ENCODE data around the gene CNOT1. TPM values are rescaled to one million over a fixed set of nuclear protein-coding genes. Genes with fewer than 3 reads are reported as not detected.

Gene CNOT1
- total RNA-seq, 1 experiment from 2014 or later, result 328 TPM

- H3K9me3 Mint-ChIP-seq, result no peaks in the 10 kb centered on the region; a peak in 2 of 5 replicates
- Histone ChIP-seq H3K4me2 (ENCODE audit: insufficient read depth, insufficient read length, low read length) (no peak overlapping the region), H2BK12ac (ENCODE audit: insufficient read length, low read depth, low read length) (no peak overlapping the region), H2BK5ac (ENCODE audit: insufficient read length, low read length) (no peak overlapping the region), H3K4me1 (ENCODE audit: insufficient read depth, low read length) (0 out of 2 replicates have a peak, but pooled peaks cover 3% of the 10 kb centered on the region), H3K79me2 (ENCODE audit: insufficient read depth, low read length) (no peaks in the 10 kb centered on the region), H3K9me3 (ENCODE audit: control insufficient read depth, low read depth, low read length) (no peaks in the 10 kb centered on the region), H3T11ph (ENCODE audit: low read length) (no peak overlapping the region), H2AFZ (ENCODE audit: low read length) (no peak overlapping the region), H3K23ac (ENCODE audit: insufficient read length, low read depth, low read length) (no peak overlapping the region), H2BK120ac (ENCODE audit: low read depth, low read length, poor library complexity, severe bottlenecking) (no peak overlapping the region), H3K23me2 (ENCODE audit: insufficient read length, low read depth, low read length, poor library complexity, severe bottlenecking) (no peaks in the 10 kb centered on the region), H2BK20ac (ENCODE audit: low read depth, low read length, poor library complexity, severe bottlenecking) (no peak overlapping the region), H3K14ac (ENCODE audit: insufficient read depth, low read length) (no peak overlapping the region), H3K9ac (ENCODE audit: extremely low read depth, insufficient read length, low read length) (no peak overlapping the region), H3K4ac (ENCODE audit: low read depth, low read length) (no peak overlapping the region), H2BK15ac (ENCODE audit: low read depth, low read length) (no peak overlapping the region), H3K18ac (ENCODE audit: insufficient read length, low read depth, low read length) (no peak overlapping the region), H4K8ac (replicated peaks; ENCODE audit: insufficient read length, low read depth, low read length) (no peak overlapping the region), H3K27ac (ENCODE audit: insufficient read length, low read depth, low read length) (no peak overlapping the region), H4K91ac (ENCODE audit: insufficient read length, low read depth, low read length) (no peak overlapping the region), H2AK5ac (ENCODE audit: insufficient read length, low read length) (no peak overlapping the region), H4K20me1 (ENCODE audit: control insufficient read depth, insufficient read depth, insufficient read length) (no peaks in the 10 kb centered on the region), H3K79me1 (ENCODE audit: insufficient read depth, low read depth, low read length, poor library complexity, severe bottlenecking) (no peaks in the 10 kb centered on the region), H3K27me3 (ENCODE audit: insufficient read depth, low read length) (no peaks in the 10 kb centered on the region), H3K56ac (ENCODE audit: insufficient read length, low read depth, low read length) (no peak overlapping the region), H4K5ac (ENCODE audit: insufficient read length, low read depth, low read length) (no peak overlapping the region)
- H3K4me3 Mint-ChIP-seq, result no peak overlapping the region
- H3K27ac Mint-ChIP-seq, result 0 out of 7 replicates have a peak overlapping the region, but pooled peaks of 2 of the 3 experiments have one; percentile 15 to 51
- no peak for DNase-seq
- peaks cover 29 to 91% (median 68%) of the 10 kb centered on the region in 3 experiments; a peak in 6 of 7 replicates for H3K36me3 Mint-ChIP-seq (ENCODE audit: insufficient read depth in 1 of 3, low read depth in 3 of 3)
- no peaks in the 10 kb centered on the region; the same call in 1 of the 2 replicates for H3K27me3 Mint-ChIP-seq (ENCODE audit: low read depth)
- peaks cover 10 to 16% of the 10 kb centered on the region in 2 experiments for H3K4me1 Mint-ChIP-seq
- TF ChIP-seq CTCF (conservative IDR thresholded peaks at IDR 0.05), result no peak
Measured at GRCh38 chr16:58519707-58520106, 109.9 kb downstream of the CNOT1 start.

Data from H9 (cell line).